ENCODE results near the gene KRT20. TPM values are rescaled to one million over a fixed set of nuclear protein-coding genes. Genes with fewer than 3 reads are reported as not detected.

KRT20 gene
- polyA plus RNA-seq, 1 donor from 2014 or later = not detected

DNA sequence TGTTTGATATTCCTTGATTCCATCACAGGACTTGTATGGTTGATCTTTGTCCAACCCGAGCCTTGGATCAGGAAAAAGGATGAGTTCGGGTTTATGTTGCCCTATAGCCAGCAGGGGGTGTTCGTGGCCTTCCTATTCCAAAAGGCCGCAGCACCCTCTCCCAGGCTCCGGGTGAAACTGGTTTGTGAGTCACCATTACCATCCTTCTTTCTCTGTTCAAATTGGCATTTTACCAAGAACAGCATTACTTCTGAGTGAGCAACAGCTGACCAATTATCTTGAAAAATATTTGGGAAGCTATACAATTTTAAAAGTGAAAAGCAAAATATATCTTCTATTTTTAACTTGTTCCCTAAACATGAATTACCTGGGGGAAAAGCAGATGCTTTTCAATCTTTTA lies 24.3 kb upstream of the KRT20 start:
- Mint-ChIP-seq H3K27ac (no peak overlapping the region), H3K36me3 (no peaks in the 10 kb centered on the region)

DNA sequence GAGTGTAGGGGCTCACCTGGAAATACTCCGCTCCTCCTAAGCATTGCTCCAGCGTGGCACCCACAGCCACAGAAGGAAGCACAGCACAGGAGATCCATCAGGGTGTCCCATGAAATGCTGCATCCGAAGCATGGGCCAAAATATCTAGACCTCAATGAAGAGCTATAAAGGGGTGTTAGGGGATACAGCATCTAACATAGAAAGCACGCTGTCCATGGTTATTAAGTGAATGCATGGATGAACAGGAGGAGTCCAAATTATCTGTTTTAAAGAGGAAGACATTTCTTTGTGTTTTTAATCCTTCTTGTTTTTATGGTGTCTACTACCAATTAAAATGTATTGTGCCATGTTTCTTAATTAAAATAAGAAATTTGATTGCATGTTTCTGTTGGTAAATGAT lies 21.6 kb upstream of the KRT20 start:
- Mint-ChIP-seq H3K36me3 (no peaks in the 10 kb centered on the region), H3K27me3 (peaks cover 16% of the 10 kb centered on the region), H3K27ac (no peak overlapping the region), H3K9me3 (no peaks in the 10 kb centered on the region), H3K4me3 (no peak overlapping the region), H3K4me1 (no peaks in the 10 kb centered on the region)

More for the DNA sequence above, 24.3 kb upstream of the KRT20 start:
- Mint-ChIP-seq H3K9me3 (no peaks in the 10 kb centered on the region), H3K4me1 (peaks cover 0 to 1% (median 0%) of the 10 kb centered on the region in 3 donors), H3K27me3 (peaks cover 20% of the 10 kb centered on the region), H3K4me3 (no peak overlapping the region)

DNA sequence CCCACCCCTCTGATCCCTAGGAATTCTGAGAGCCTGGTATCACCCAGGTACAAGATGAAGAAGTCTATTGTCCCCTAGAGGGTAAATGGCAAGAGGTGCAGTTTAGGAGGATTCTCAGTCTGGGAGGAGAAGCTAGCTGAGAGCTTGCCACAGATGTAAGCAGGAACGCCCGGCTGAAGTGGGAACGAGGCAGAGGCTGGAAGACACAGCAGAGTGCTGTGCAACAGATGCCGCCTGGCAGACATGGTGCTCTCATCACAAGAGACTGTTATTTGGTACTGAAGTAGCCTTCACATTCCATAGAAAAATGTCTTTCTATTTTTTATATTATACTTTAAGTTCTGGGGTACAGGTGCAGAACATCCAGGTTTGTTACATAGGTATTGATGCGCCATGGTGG lies 20.3 kb upstream of the KRT20 start:
- Mint-ChIP-seq H3K4me1 (no peaks in the 10 kb centered on the region), H3K4me3 (no peak overlapping the region), H3K27me3 (peaks cover 19% of the 10 kb centered on the region), H3K27ac (no peak overlapping the region), H3K9me3 (no peaks in the 10 kb centered on the region), H3K36me3 (no peaks in the 10 kb centered on the region)

DNA sequence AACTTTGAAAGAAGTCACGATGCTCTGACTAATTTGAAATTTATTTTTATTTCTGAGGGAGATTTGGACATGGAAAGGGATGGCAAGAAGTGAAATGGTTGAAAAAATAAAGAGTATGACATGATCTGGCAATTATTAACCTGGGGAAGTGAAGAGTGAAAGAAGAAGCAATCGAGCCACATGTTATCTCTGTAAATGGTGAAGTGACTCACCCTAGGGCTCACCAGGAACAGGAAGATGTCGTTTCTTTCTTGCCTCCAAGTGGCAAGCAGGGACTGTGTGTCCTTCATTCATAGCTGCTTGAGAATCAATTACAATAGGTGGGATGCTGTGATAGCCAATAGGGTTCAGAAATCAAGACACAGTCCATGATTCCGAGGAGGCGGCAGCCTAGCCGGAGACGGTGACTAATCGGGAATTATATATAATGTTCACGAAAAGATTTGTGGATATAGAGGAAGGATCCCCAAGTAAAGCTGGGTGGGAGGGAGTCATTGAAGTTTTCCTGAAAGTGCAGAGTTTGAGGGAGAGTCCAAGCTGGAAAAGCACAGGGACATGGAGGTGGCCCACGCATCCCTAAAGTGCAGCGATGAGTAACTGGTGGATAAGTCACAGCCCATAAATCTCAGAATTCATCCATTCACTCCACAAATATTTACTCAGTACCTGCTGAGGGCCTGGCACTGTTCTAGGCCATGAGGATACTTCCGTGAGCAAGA lies 18.2 kb upstream of the KRT20 start:
- Mint-ChIP-seq H3K36me3 (no peaks in the 10 kb centered on the region), H3K27me3 (peaks cover 14% of the 10 kb centered on the region), H3K9me3 (no peaks in the 10 kb centered on the region), H3K27ac (peak overlapping the region in 1 of 3 donors; percentile 31), H3K4me3 (no peak overlapping the region), H3K4me1 (no peaks in the 10 kb centered on the region)

DNA sequence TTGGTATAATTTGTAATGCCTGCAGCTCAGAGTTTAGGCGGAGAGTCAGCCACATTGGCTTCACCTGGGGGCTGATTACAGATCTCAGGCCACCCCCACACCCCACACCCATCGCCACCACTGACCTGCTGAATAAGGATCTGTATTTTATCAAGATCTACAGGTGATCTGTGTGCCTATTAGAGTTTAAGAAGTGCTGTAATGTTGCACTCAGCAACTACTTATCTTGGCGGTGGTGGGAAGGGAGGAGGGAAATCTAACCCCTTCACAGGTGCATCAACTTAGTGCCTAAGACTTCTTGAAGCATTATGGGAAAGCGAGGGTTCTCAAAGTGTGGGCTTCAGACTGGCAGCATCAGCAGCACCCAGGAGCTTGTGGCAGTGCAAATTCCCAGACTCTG lies 17.5 kb upstream of the KRT20 start:
- no peaks in the 10 kb centered on the region for H3K36me3 Mint-ChIP-seq
- H3K4me1 Mint-ChIP-seq = no peaks in the 10 kb centered on the region
- H3K27me3 Mint-ChIP-seq = peaks cover 12% of the 10 kb centered on the region
- no peak overlapping the region for H3K27ac Mint-ChIP-seq
- H3K4me3 Mint-ChIP-seq = no peak overlapping the region
- no peaks in the 10 kb centered on the region for H3K9me3 Mint-ChIP-seq

DNA sequence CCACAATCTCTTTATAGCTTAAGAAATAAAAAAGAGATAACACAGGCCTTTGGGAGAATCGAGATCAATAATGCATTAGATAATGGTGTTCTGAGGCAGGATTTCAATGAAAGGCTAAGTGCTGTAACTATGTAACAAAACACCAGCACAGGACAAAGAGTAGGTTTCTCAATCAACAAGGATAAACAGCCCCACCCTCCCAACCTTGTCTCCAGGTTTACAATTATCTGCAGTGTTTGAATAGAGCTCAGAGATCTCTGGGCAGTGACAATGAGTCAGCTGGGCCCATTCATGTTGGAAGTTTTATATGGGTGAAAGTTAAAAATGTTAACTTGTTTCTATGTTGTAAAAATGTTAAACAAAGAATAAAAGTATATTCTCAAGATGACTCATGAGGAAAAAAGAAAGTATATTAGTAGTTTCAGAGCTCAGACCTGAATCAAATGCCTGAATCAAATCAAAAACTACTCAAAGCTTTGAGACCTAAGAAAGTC lies 17.0 kb upstream of the KRT20 start:
- no peaks in the 10 kb centered on the region for H3K4me1 Mint-ChIP-seq
- H3K27ac Mint-ChIP-seq = no peak overlapping the region
- no peaks in the 10 kb centered on the region for H3K36me3 Mint-ChIP-seq
- H3K9me3 Mint-ChIP-seq = no peaks in the 10 kb centered on the region
- peaks cover 12% of the 10 kb centered on the region for H3K27me3 Mint-ChIP-seq
- H3K4me3 Mint-ChIP-seq = no peak overlapping the region

DNA sequence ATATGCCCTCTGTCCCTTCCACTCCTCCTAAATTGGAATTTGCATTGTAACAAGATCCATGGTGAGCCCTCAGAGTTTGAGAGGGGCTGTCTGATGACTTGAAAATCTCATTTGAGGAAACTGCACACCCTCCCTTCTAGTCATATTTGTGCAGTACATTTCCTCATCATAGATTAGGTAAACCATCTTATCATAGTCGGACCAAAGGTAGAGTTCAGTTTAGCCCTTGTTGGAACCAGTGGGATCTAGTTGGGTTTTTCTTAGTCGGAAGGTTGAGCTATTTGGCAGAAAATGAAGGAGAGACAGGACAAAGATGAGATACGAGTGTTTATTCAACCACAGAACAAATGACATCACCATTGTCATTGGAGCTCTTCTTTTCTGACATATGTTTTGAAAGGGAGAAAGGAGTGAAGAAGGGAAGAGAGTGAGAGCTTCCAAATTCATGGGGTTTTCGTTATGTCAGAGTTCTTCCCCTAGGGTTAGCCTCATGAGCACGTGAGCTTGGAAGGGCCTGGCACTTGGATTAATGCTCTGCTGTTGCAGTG lies 15.8 kb upstream of the KRT20 start:
- peaks cover 10% of the 10 kb centered on the region for H3K27me3 Mint-ChIP-seq
- H3K9me3 Mint-ChIP-seq = no peaks in the 10 kb centered on the region
- no peaks in the 10 kb centered on the region for H3K4me1 Mint-ChIP-seq
- H3K4me3 Mint-ChIP-seq = no peak overlapping the region
- H3K27ac Mint-ChIP-seq = no peak overlapping the region
- H3K36me3 Mint-ChIP-seq = no peaks in the 10 kb centered on the region

DNA sequence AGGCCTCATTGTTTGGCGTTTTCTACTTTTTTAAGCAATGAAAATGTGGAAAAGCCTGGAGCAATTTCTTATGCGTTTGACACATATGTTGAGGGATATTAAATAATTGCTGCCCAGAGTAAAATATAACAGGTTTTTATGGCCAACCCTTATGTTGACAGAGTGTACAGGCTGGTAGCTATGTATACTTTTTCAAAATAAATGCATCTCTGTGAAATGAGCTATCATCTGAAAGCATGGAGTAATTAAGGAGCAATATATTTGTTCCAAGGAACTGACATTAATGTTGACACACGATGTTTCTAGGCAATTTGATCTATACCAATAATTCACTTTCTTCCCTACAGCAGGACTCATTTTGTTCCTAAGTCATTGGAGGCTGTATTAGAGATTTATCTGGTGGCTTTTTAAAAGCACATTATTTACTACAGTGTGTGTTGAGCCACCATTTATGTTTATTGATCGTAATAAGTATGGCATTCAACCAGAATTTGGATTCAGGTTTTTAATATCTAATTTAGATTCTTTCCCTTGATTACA lies 11.9 kb upstream of the KRT20 start:
- no peaks in the 10 kb centered on the region for H3K36me3 Mint-ChIP-seq
- H3K4me1 Mint-ChIP-seq = peaks cover 0 to 9% (median 8%) of the 10 kb centered on the region in 3 donors
- no peak overlapping the region for H3K4me3 Mint-ChIP-seq

DNA sequence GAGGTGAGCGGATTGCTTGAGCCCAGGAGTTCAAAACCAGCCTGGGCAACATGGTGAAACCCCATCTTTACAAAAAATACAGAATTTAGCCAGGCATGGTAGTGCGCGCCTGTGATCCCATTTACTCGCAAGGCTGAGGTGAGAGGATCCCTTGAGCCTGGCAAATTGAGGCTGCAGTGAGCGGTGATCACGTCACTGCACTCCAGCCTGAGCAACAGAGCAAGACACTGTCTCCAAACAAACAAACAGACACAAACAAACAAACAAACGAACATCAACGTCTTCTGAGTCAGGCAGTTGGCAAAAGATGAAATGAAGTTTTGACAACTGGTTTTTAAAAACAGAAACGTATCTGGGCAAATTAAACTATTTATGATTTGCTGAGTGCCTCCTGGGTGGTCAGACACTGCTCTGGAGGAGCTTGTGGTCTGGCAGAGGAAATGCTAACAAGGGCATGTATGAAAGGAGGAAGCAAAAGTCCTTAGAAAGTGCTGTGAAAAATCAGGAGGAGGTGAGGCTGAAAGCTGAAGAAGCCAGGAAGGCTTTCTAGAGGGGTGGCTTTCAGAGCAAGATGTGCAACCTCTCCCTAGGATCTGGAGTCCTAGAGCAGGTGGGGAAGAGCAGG lies 10.2 kb upstream of the KRT20 start:
- peaks cover 0 to 2% (median 0%) of the 10 kb centered on the region in 3 donors for H3K9me3 Mint-ChIP-seq
- H3K4me3 Mint-ChIP-seq = no peak overlapping the region
- H3K27me3 Mint-ChIP-seq = peaks cover 16% of the 10 kb centered on the region
- H3K4me1 Mint-ChIP-seq = peaks cover 0 to 9% (median 8%) of the 10 kb centered on the region in 3 donors
- H3K36me3 Mint-ChIP-seq = no peaks in the 10 kb centered on the region
- H3K27ac Mint-ChIP-seq = no peak overlapping the region

More for the DNA sequence above, 11.9 kb upstream of the KRT20 start:
- H3K27ac Mint-ChIP-seq = no peak overlapping the region
- H3K9me3 Mint-ChIP-seq = peaks cover 0 to 2% (median 0%) of the 10 kb centered on the region in 3 donors
- peaks cover 20% of the 10 kb centered on the region for H3K27me3 Mint-ChIP-seq

DNA sequence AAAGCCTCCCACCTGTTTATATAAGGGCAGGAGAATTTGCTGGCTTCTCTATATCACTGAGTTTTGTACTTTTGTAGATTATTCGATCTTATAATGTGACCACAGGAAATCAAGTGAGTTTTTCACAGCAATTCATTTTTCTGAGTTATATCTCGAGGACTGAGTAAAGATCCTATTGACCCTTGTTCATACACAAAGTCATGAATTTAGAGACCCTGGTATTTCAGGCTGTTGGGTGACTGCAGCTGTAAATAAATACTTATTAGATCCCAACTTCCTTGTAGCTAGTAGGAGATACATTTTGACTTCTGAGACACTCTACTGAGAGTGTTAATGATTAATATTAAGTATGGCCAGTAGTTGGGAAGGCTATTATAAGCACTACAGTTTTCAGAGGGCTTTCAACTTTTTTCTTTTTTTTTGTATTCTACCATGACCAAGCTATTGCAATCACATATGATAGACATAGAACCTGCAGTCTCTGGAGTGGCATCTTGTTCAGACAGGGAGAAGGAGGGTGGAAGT lies 3.2 kb upstream of the KRT20 start:
- Mint-ChIP-seq H3K9me3 (peaks cover 0 to 4% (median 0%) of the 10 kb centered on the region in 3 donors), H3K27me3 (peaks cover 18% of the 10 kb centered on the region)

DNA sequence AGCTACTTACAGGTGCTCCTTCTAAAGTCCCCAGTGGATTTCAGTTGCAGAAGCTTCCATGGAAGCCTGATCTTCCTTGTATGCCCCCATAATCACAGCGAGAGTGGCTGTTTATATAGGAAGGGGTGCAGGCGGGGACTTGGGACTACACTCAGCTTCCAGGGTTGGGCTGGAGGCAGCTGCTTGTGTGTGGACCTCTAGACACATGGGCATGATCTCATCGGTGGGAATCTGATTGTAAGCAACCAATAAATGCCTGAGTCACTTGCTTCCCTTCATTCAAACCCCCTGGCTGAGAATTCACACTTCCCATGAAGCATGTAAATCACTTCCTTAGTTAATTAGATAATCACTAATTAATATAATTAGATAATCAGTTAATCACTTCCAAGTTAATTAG lies 1.0 kb upstream of the KRT20 start:
- no peak overlapping the region for H3K27ac Mint-ChIP-seq
- H3K27me3 Mint-ChIP-seq = peaks cover 12% of the 10 kb centered on the region
- no peaks in the 10 kb centered on the region for H3K4me1 Mint-ChIP-seq

More for the DNA sequence above, 3.2 kb upstream of the KRT20 start:
- no peak overlapping the region for H3K27ac Mint-ChIP-seq
- no peak overlapping the region for H3K4me3 Mint-ChIP-seq
- H3K4me1 Mint-ChIP-seq = peaks cover 0 to 6% (median 4%) of the 10 kb centered on the region in 3 donors
- no peaks in the 10 kb centered on the region for H3K36me3 Mint-ChIP-seq

DNA sequence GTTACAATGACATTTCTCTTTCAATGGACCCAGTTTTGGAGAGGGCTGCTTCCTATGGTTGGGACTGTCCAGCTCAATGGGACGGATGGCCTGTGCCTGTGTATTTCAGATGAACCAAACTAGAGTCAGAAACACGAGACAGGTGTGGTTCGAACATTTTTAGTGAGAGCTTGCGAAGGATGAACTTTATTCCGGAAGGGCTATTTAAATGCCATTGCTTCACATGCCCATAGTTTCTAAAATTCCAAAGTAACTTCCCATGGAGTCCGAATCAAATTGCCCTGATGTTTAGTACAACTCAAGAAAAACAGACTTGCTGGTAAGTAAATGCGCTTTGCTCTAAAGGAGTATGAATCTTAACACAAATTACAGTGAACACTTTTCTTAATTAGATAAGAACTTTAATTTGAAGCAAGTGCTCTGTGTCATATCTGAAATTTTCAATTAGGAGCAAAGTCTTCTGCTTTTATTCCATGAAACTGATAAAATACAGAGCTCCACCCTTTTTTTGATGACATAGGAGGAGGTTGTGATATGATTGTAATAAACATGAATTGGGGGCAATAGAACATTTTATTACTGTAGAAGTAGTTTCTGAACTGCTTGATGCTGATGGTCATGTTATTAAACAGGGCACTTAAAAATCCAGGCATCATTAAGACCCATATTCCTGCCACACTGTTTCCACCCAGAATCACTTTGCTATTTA lies 1.3 kb downstream of the KRT20 start:
- no peak overlapping the region for H3K4me3 Mint-ChIP-seq
- H3K27ac Mint-ChIP-seq = no peak overlapping the region
- peaks cover 3% of the 10 kb centered on the region for H3K27me3 Mint-ChIP-seq
- H3K9me3 Mint-ChIP-seq = peaks cover 0 to 2% (median 0%) of the 10 kb centered on the region in 3 donors
- H3K4me1 Mint-ChIP-seq = no peaks in the 10 kb centered on the region
- no peaks in the 10 kb centered on the region for H3K36me3 Mint-ChIP-seq

More for the DNA sequence above, 1.0 kb upstream of the KRT20 start:
- H3K4me3 Mint-ChIP-seq = no peak overlapping the region
- H3K36me3 Mint-ChIP-seq = no peaks in the 10 kb centered on the region
- peaks cover 0 to 2% (median 0%) of the 10 kb centered on the region in 3 donors for H3K9me3 Mint-ChIP-seq

DNA sequence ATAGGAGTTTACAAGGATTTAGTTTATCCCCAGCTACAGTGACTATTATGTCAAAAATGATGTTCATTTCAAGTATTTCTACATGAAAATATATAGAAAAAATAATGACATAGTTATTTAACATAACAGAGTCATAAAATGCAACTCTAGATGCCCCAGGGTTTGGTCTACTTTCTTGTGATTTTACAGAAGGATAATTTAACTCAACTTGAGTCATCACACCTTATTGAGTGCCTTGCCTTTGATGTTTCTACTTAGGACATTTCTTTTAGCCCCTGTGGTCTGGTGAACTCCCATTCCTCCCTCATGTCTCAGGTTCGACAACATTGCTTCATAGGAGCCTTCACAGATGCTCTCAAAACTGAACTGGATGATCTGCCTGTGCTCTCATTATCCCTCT lies 2.0 kb downstream of the KRT20 start:
- Mint-ChIP-seq H3K27ac (no peak overlapping the region), H3K9me3 (no peaks in the 10 kb centered on the region), H3K4me1 (no peaks in the 10 kb centered on the region), H3K4me3 (no peak overlapping the region), H3K27me3 (peaks cover 1% of the 10 kb centered on the region), H3K36me3 (no peaks in the 10 kb centered on the region)

DNA sequence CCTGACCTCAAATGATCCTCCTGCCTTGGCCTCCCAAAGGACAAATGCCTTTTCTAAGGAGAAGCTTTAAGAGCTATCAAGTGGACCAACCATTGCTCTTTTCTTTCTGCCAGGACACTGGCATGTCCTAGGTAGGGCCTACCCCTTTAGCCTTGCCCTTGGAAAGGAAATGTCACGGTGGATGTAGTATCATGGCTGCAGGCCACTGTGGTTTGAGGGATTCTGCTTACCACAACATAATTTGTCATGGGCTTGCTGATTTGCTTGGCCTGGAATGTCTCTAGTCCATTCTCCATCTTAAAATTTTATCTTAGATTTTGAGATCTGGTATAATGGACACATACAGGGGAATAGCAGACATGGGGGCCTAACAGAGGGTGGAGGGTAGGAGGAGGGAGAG lies 6.0 kb downstream of the KRT20 start:
- Mint-ChIP-seq H3K4me3 (no peak overlapping the region), H3K36me3 (no peaks in the 10 kb centered on the region), H3K27me3 (peaks cover 4% of the 10 kb centered on the region)

DNA sequence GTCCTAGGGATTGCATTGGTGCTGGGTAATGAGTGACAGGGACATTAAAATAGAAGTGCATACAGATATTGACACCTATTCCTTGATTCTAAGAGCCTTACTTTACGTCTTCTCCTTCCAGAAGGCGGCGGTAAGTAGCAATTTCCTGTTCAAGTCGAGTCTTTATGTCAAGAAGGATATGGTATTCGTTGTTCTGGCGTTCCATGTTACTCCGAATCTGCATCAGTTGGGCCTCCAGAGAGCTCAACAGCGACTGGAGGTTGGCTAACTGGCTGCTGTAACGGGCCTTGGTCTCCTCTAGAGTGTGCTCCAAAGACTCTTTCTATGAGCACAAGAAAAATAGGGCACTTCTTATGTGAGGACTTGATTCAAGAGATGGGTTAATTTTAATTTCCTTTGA lies 7.0 kb downstream of the KRT20 start:
- Mint-ChIP-seq H3K4me1 (no peaks in the 10 kb centered on the region), H3K27ac (no peak overlapping the region), H3K9me3 (no peaks in the 10 kb centered on the region), H3K4me3 (no peak overlapping the region), H3K36me3 (no peaks in the 10 kb centered on the region), H3K27me3 (peaks cover 4% of the 10 kb centered on the region)

More for the DNA sequence above, 6.0 kb downstream of the KRT20 start:
- no peaks in the 10 kb centered on the region for H3K4me1 Mint-ChIP-seq
- H3K9me3 Mint-ChIP-seq = no peaks in the 10 kb centered on the region
- no peak overlapping the region for H3K27ac Mint-ChIP-seq
